Effector CD8-positive, alpha-beta T cell (primary cell): ENCODE data around the gene KSR1.

Experiments
- DNase-seq: peaks from one replicate; lab custom pipeline; 2025; lab: John Stamatoyannopoulos, UW

The KSR1 gene

GRCh38 chr17:27569884-27570577 is 113.8 kb downstream of the KSR1 start:
- no peak for DNase-seq

- no peak for DNase-seq
These were observed 114.3 kb downstream of the KSR1 start for GRCh38 chr17:27570578-27570914.

- DNase-seq = no peak
These were observed 115.5 kb downstream of the KSR1 start for GRCh38 chr17:27571563-27572352.

GRCh38 chr17:27572665-27573064 is 116.4 kb downstream of the KSR1 start:
- DNase-seq = no peak

- DNase-seq = no peak
These were observed 117.3 kb downstream of the KSR1 start for GRCh38 chr17:27573548-27573947.

- no peak for DNase-seq
These were observed 117.8 kb downstream of the KSR1 start for GRCh38 chr17:27573971-27574525.

- no peak for DNase-seq
These were observed 119.1 kb downstream of the KSR1 start for GRCh38 chr17:27575096-27575911.

GRCh38 chr17:27575912-27576252 is 119.6 kb downstream of the KSR1 start:
- DNase-seq = no peak

- no peak for DNase-seq
These were observed 120.3 kb downstream of the KSR1 start for GRCh38 chr17:27576477-27577083.

GRCh38 chr17:27577121-27577761 is 121.0 kb downstream of the KSR1 start:
- DNase-seq = no peak

- DNase-seq = no peak
These were observed 121.9 kb downstream of the KSR1 start for GRCh38 chr17:27577884-27578717.

GRCh38 chr17:27578718-27579085 is 122.5 kb downstream of the KSR1 start:
- DNase-seq = no peak

- DNase-seq = no peak
These were observed 123.1 kb downstream of the KSR1 start for GRCh38 chr17:27579304-27579703.

- DNase-seq = no peak
These were observed 123.7 kb downstream of the KSR1 start for GRCh38 chr17:27579897-27580321.

GRCh38 chr17:27581016-27581415 is 124.8 kb downstream of the KSR1 start:
- DNase-seq = no peak

GRCh38 chr17:27582696-27583095 is 126.4 kb downstream of the KSR1 start:
- DNase-seq = no peak

GRCh38 chr17:27585153-27585681 is 129.0 kb downstream of the KSR1 start:
- no peak for DNase-seq

GRCh38 chr17:27585792-27586191 is 129.5 kb downstream of the KSR1 start:
- DNase-seq = no peak

GRCh38 chr17:27586203-27586721 is 130.0 kb downstream of the KSR1 start:
- no peak for DNase-seq

- no peak for DNase-seq
These were observed 132.1 kb downstream of the KSR1 start for GRCh38 chr17:27588354-27588753.
